Stimulated activated CD4-positive, alpha-beta T cell treated with anti-CD3 and anti-CD28 coated beads, Interleukin-1b, Interleukin-23, amount 100 ng/mL, for 4 hours (primary cell): ENCODE data around the gene BRINP3.

ENCODE experiments used
- DNase-seq, 2 donors: peaks; one replicate each; pipeline ENCODE4 v3.0.0-alpha.2; 2020; ENCODE audit warnings: low read depth in 2 of 2

The BRINP3 gene

GRCh38 chr1:190452272-190452848 lies 25.3 kb downstream of the BRINP3 start:
- DNase-seq = no peak

DNA sequence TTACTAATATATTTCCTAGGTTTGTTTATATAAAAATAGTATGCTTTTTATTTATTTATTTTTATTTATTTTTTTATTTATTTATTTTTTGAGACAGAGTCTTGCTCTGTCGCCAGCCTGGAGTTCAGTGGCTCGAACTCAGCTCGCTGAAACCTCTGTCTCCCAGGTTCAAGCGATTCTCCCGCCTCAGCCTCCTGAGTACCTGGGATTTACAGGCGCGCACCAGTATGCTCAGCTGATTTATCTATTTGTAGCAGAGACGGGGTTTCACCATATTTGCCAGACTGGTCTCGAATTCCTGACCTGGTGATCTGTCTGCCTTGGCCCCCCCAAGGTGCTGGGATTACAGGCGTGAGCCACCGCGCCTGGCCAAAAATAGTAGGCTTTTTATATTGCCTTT lies 33.2 kb downstream of the BRINP3 start:
- DNase-seq = no peak

- DNase-seq = no peak
Observed at GRCh38 chr1:190439447-190439846, 38.2 kb downstream of the BRINP3 start.

GRCh38 chr1:190436615-190437014 lies 41.0 kb downstream of the BRINP3 start:
- DNase-seq = no peak

GRCh38 chr1:190429932-190430331 lies 47.7 kb downstream of the BRINP3 start:
- no peak for DNase-seq

GRCh38 chr1:190429141-190429540 lies 48.5 kb downstream of the BRINP3 start:
- no peak for DNase-seq

DNA sequence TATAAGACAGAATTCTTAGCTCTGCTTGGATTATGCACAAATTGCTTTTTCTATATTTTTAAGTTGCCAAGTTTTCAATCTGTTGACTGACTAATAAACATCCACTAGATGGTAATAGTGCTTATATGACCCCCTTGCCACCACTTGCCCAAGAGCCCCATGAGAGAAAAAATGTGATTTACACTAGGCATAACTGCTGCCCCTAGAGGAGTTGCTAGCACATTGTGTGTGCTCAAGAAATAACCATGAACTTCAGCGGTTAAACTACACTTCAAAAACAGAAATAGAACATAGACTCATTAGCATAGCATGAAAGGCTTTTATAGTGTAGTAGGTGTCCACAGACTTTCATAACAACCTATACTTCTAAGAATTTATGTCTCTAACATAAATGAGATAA lies 61.4 kb downstream of the BRINP3 start:
- no peak for DNase-seq

DNA sequence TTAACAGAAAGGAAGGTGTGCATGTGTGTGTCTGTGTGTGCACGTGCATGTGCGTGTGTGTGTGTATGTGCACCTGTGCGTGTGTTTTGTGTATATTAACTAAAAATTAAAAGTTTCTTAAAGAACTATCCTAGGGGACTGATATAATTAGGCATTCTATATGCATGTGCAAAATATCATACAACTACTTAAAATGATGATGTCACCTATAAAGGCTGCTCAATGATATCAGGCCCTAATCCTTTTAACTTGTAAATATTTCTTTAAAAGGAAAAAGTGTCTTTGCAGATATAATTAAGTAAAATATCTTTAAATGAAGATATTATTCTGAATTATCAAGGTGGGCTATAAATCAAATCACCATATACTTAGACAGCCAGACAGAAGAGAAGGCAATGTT lies 64.5 kb downstream of the BRINP3 start:
- no peak for DNase-seq

GRCh38 chr1:190403402-190403801 lies 74.3 kb downstream of the BRINP3 start:
- no peak for DNase-seq

DNA sequence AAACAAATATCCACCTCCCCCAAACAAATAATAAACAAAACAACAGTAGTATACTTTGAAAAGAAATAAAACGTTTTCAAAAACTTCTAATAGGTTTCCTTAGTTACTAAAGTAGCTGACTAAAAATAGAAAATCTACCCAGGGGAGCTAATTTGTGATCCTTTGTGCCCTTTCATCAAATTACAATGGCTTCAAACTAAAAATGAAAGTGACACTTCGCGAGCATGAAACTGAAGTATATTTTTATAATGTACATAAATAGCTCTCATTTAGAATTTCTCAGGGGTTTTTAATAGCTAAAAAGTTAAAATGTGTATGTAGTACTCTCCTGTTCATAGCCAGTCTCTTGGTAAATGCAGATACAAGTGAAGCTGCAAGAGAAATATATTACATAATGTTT lies 78.4 kb downstream of the BRINP3 start:
- DNase-seq = no peak

GRCh38 chr1:190391582-190391981 lies 86.1 kb downstream of the BRINP3 start:
- DNase-seq = no peak

GRCh38 chr1:190377991-190378390 lies 99.7 kb downstream of the BRINP3 start:
- DNase-seq = no peak

DNA sequence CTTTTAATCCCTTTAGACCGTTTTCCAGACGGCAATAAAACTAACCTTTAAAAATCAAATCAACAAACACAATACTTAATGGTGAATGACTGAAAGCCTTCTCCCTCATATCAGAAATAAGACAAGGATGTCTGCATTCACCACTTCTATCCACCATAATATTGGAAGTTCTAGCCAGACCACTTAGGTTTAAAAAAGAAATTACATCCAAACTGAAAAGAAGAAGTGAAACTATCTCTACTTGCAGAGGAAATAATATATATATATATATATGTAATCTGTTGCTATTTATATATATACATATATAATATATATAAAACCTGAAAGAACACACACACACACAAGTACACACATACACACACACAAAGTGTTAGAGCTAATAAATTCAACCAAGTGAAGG lies 100.4 kb downstream of the BRINP3 start:
- no peak for DNase-seq

DNA sequence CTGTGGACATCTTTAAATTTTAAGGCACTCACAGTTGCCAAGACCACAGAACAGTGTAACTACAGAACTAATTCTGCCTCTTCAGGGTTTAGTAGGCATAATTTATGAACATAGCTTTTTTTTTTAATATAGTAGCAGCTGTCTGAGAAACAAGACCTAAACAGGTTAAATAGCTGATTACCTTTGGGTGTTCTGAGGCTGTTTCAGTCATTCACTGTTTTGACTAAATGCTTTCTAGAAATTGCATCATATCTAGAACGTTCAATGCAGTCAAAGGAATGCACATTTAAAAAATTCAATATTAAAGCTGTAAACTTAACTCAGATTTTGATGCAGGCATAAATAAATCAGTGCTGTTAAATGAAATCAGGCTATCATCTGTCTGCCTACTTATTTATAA lies 101.6 kb downstream of the BRINP3 start:
- no peak for DNase-seq

DNA sequence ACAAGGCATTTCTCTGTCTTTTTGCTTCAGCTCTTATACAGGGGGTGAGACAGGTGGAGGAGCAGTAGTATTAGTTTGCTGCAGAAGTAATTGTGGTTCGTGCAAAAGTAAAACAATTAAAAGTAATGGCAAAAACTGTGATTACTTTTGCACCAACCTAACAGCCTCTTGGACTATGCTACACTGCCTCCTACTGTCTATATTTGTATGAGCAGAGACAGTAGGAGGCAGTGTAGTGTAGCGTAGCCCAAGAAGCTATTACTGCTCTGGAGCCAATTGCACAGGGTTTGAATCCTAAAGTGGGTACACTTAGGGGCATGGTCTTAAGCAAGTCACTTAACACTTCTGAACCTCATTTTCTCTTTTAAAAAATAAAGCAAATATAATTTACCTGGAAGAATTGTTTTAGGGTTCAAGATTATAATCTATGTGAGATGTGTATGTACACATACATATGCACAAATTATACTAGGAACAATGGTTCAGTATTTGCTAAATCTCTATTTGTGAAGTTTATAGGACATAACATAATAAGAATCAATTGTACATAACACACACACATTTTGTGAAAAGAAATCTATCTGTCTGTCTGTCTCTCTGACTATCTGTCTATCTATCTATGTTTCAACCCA lies 103.8 kb downstream of the BRINP3 start:
- no peak for DNase-seq

GRCh38 chr1:190367200-190367599 lies 110.5 kb downstream of the BRINP3 start:
- DNase-seq = no peak

DNA sequence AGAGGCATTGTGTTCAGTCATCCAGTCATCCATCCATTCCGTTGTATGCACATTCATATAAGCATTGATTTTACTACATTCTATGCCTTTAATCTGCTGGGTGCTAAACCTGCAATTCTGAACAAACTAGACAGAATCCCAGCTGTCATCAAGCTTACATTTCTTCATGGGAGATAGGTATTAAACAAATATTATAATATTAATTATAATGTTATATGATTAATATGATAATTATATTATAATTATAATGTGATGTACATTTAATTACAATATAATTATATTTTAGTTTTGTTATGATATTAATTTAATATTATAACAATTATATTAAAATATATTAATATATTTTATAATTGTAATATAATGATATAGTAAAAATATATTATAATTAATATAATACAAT lies 112.4 kb downstream of the BRINP3 start:
- DNase-seq = no peak

- no peak for DNase-seq
Observed at GRCh38 chr1:190353538-190354101, 124.0 kb downstream of the BRINP3 start.

GRCh38 chr1:190344454-190344853 lies 133.2 kb downstream of the BRINP3 start:
- no peak for DNase-seq

DNA sequence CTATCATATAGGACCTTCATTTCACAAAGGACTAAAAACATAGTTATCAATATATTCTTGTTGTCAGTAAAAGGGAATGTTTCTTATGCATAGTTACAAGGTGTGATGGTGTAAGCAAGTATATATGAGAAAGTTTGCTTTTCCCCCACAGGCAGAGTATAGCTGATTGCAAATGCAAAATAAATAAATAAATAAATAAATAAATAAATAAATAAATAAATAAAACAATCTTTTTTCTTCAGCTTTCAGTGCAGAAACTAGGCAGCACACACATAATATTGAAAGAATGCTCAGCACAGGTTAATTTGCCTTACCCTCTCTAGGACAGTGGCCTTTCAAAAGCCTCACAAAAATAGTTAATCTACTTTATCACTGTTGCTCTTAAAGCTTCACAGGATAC lies 138.8 kb downstream of the BRINP3 start:
- no peak for DNase-seq

- DNase-seq = no peak
Observed at GRCh38 chr1:190328871-190329270, 148.8 kb downstream of the BRINP3 start.

GRCh38 chr1:190328361-190328760 lies 149.3 kb downstream of the BRINP3 start:
- no peak for DNase-seq

GRCh38 chr1:190327271-190327670 lies 150.4 kb downstream of the BRINP3 start:
- no peak for DNase-seq

- no peak for DNase-seq
Observed at GRCh38 chr1:190323530-190323929, 154.1 kb downstream of the BRINP3 start.
